HL-60 (cell line): ENCODE data around the gene FTO.

ENCODE experiments used
- DNase-seq, 2 experiments: peaks; one replicate each; pipeline ENCODE4 v3.0.0-alpha.2; 2010 to 2020; ENCODE audit warnings: low read depth in 1 of 2, low spot score in 1 of 2
- H3K27ac ChIP-seq: fragments of 250-450 bp; sonication (Bioruptor Pico); replicated peaks from 2 replicates; pipeline ENCODE4 v1.5.1; 2020; ENCODE audit warnings: mild to moderate bottlenecking, moderate library complexity
- H3K27me3 ChIP-seq: fragments of 250-450 bp; sonication (Bioruptor Pico); 2 replicates; pipeline ENCODE4 v1.5.1; 2021; ENCODE audit warnings: mild to moderate bottlenecking, moderate library complexity; ENCODE audit not compliant: insufficient read depth, poor library complexity, severe bottlenecking
- H3K4me3 ChIP-seq: replicated peaks from 2 replicates; pipeline ENCODE4 v1.5.1; 2011; ENCODE audit warnings: mild to moderate bottlenecking, control low read depth, low read length; ENCODE audit not compliant: insufficient read depth
- CTCF ChIP-seq: IDR thresholded peaks from one replicate; pipeline ENCODE4 v1.5.1; 2011; ENCODE audit warnings: low read length, control low read depth, inconsistent platforms; ENCODE audit not compliant: insufficient read depth
- GABPA ChIP-seq: IDR thresholded peaks from 2 replicates; pipeline ENCODE4 v1.6.1; 2012; ENCODE audit warnings: low read depth
- POLR2AphosphoS5 ChIP-seq: IDR thresholded peaks from 2 replicates; pipeline ENCODE4 v1.6.1; 2012; ENCODE audit warnings: low read depth
- REST ChIP-seq: IDR thresholded peaks from 2 replicates; pipeline ENCODE4 v1.6.1; 2012; ENCODE audit warnings: low read depth; ENCODE audit not compliant: insufficient replicate concordance
- SPI1 ChIP-seq: IDR thresholded peaks from 2 replicates; pipeline ENCODE4 v1.6.1; 2012; ENCODE audit warnings: low read depth, mild to moderate bottlenecking, borderline replicate concordance

The FTO gene

DNA sequence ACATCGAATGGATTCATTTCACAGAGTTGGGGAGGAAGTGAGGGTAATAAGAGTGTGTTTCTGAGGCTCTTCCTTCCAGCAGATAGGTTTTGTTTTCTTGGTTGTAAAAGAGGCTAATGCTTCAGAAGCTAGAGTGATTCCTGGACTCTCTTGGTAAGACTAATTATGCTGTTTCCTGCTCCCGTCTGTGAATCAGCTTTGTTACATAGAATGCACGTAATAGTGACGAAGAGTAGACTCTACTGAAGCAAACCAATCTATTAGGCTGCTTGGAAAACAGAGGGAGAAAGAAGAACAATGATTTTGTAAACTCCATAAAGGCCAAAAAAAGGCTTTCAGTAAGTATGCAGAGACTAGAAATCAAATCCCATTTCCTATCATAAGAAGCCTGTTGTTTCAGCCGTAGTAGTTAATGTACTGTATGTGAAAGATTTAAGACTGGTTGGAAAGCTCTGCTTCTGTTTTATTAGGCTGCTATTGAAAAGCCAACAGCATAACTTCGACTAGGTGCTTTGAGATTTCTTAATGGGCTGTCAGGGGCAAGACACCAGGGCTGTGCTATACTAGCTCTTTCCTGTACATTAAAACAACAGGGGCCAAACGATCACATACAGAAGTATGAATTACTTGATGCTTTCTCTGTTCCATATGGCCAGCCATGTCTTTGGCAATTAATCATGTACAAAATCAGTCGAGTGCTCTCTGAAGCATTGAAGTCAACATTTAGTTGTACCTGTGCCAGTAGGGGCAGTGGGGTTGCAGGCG, 219.0 kb downstream of the FTO start:
- Histone ChIP-seq H3K27me3 (no peaks in the 10 kb centered on the region), H3K27ac (no peak overlapping the region), H3K4me3 (no peak overlapping the region)
- TF ChIP-seq SPI1 (no peak), REST (no peak), CTCF (no peak), GABPA (no peak), POLR2AphosphoS5 (no peak)
- DNase-seq: no peak

DNA sequence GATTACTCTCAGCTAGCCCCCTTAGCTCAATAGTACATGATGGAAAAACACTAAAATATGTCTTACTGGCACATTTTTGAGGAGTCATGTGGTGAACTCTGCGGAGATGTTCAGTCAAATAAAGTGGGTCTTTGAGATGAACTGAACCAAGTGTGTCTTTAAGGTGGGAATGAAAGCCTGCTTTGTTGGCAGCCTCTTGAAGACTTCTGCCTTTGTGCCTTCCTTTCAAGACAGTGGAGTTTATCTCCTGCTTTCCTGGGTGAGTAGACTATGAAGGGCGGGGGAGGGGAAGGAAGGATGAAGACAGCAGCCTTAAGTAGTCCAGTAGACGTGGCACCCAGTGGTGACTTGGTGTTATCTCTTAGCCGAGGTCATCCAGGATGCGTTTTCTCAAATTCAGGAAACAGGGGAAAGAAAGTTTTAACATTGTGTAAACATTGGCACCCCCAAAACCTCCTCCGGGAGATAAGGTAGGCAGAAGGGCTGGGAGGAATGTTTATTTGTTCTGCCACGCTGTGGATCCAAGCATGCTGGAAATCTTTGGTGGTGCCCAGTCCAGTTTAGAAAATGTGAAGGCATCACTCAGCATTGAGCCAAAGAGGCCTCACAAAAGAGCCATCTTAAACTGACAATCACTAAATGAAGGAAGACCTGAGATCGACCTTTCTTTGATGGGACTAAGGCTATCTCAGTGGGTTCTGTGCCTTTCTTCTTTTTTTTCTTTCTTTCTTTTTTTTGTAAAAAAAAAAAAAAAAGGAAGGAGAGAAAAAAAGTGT, 220.6 kb downstream of the FTO start:
- Histone ChIP-seq H3K27me3 (no peaks in the 10 kb centered on the region), H3K4me3 (no peak overlapping the region), H3K27ac (no peak overlapping the region)
- TF ChIP-seq REST: no peak
- TF ChIP-seq SPI1: no peak
- no peak for TF ChIP-seq POLR2AphosphoS5
- no peak for TF ChIP-seq GABPA
- TF ChIP-seq CTCF: no peak
- DNase-seq: no peak

DNA sequence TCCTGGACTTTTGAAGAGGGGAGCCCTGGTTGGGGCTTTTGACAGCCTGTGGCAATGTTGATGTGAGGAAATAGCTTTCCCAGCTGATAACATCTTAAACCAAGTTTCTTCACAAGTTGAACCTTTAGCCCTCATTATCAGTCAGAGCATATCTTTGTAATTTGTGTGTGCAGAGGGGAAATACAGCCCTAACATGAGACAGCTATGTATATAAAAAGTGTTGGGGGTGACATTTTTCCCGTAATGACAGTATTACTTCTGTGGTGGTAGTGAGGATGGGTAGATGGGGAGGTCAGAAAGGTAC, 221.1 kb downstream of the FTO start:
- H3K27me3 ChIP-seq: no peaks in the 10 kb centered on the region
- H3K27ac ChIP-seq: no peak overlapping the region
- TF ChIP-seq SPI1 (no peak), CTCF (no peak), REST (no peak), GABPA (no peak), POLR2AphosphoS5 (no peak)
- DNase-seq: peak; percentile 8 to 22
- no peak overlapping the region for H3K4me3 ChIP-seq
